Right lobe of liver (tissue), 6 donors: ENCODE measurements around the gene ATOH8. TPM values are rescaled to one million over a fixed set of nuclear protein-coding genes. Genes with fewer than 3 reads are reported as not detected.

Source experiments
- ATAC-seq, 4 donors: fragments of 200-7000 bp; cut with Tn5 transposase; one replicate each; pipeline ENCODE4 v1.9.1; 2020; ENCODE audit warnings: mild to moderate bottlenecking in 4 of 4, moderate library complexity in 4 of 4
- DNase-seq, 3 donors: peaks; one replicate each; pipeline ENCODE4 v3.0.0-alpha.2; 2020
- H3K27ac ChIP-seq, 3 donors: fragments of 200-600 bp; one replicate each; pipeline ENCODE4 v1.8.0; 2022
- H3K27me3 ChIP-seq, 2 donors: fragments of 200-600 bp; one replicate each; pipeline ENCODE4 v1.8.0; 2022
- H3K36me3 ChIP-seq, 4 donors: fragments of 200-600 bp; sonication (generic) in 1 of 4; one replicate each; pipeline versions ENCODE4 v1.5.1 to v1.8.0; 2017 to 2022; ENCODE audit warnings: control low read depth in 1 of 4
- H3K4me1 ChIP-seq, 4 donors: fragments of 200-600 bp; sonication (generic) in 1 of 4; one replicate each; pipeline versions ENCODE4 v1.5.1 to v1.8.0; 2017 to 2022; ENCODE audit warnings: control low read depth in 1 of 4
- H3K4me3 ChIP-seq, 3 donors: fragments of 200-600 bp; one replicate each; pipeline ENCODE4 v1.8.0; 2022
- H3K9me3 ChIP-seq, 4 donors: fragments of 200-600 bp; sonication (generic) in 1 of 4; one replicate each; pipeline versions ENCODE4 v1.5.1 to v1.8.0; 2017 to 2022; ENCODE audit warnings: control low read depth in 1 of 4
- CTCF ChIP-seq, 4 donors: fragments of 200-600 bp in 3 of 4; fragments of 450-650 bp in 1 of 4; IDR thresholded peaks; one replicate each; pipeline versions ENCODE4 v1.5.1 to v1.8.0; 2016 to 2022; ENCODE audit warnings: antibody characterized with exemption in 4 of 4, mild to moderate bottlenecking in 2 of 4
- POLR2A ChIP-seq: fragments of 450-650 bp; IDR thresholded peaks from one replicate; pipeline ENCODE4 v1.6.1; 2017; ENCODE audit warnings: antibody characterized with exemption, mild to moderate bottlenecking
- WGBS: methylation state at CpG from one replicate; pipeline ENCODE4 v1.1.6; 2018; ENCODE audit warnings: low coverage, low lambda C conversion rate; ENCODE audit not compliant: insufficient coverage; ENCODE audit errors: missing lambda C conversion rate; 5-methylcytosine and 5-hydroxymethylcytosine counted together
- intact Hi-C, 2 donors: fragments of 100-400 bp; cut with DNase I; formaldehyde crosslinking; loops; one replicate each; pipeline versions ENCODE4 v1.11.2 to v1.14.1; 2022
- total RNA-seq, 6 experiments: library from RNA; depleted of rRNA in 2 of 6; stranded (reverse); fragments of >200 nt in 2 of 6; fragmentation: NEBNext Ultra II Directional in 3 of 6; extraction: Animal tissue kit (Norgen Biotek cat#: 25700) in 3 of 6; gene quantifications; one replicate each; pipeline versions ENCODE4 v1.1.0 to v1.2.4, GENCODE V29; 2016 to 2023
- donor health status: DM: no; HTN: yes; CAD: no.
- donor health status: DM: no; HTN: no; CAD: no.
- donor health status: DM: no; HTN: no; CAD: no.
- donor health status: DM: no; HTN: yes; CAD: no.
- donor health status: DM: no; HTN: yes; CAD: no.

ATOH8 gene
- total RNA-seq, 6 experiments from 2014 or later, result 5.3 to 78.0 (median 46.2) TPM

GRCh38 chr2:85758361-85759256 is 4.8 kb downstream of the ATOH8 start:
- ATAC-seq (peak; percentile 5 to 26 (median 8)), DNase-seq (peak; percentile 54 to 73 (median 62))
- no peaks in the 10 kb centered on the region for H3K9me3 ChIP-seq
- no peaks in the 10 kb centered on the region for H3K36me3 ChIP-seq
- peak overlapping the region in 1 of 3 donors; percentile 77 for H3K4me3 ChIP-seq
- H3K4me1 ChIP-seq, result peaks cover 0 to 65% (median 32%) of the 10 kb centered on the region in 4 donors
- TF ChIP-seq POLR2A (no peak), CTCF (IDR thresholded peaks at IDR 0.05) (no peak)
- no peaks in the 10 kb centered on the region for H3K27me3 ChIP-seq
- peak overlapping the region in 2 of 3 donors; percentile 12 to 64 for H3K27ac ChIP-seq
- WGBS, result 63% methylated on average over 2 of the region's 19 CpGs
- intact Hi-C loops, result no loop called here

- WGBS, result 80% methylated on average over 1 of the region's 5 CpGs
- DNase-seq (no peak), ATAC-seq (no peak)
- Histone ChIP-seq H3K4me1 (peaks cover 0 to 64% (median 32%) of the 10 kb centered on the region in 4 donors), H3K36me3 (no peaks in the 10 kb centered on the region), H3K27ac (peak overlapping the region in 1 of 3 donors; percentile 64), H3K9me3 (no peaks in the 10 kb centered on the region), H3K27me3 (no peaks in the 10 kb centered on the region), H3K4me3 (no peak overlapping the region)
- intact Hi-C loops, result no loop called here
- TF ChIP-seq POLR2A, result no peak
- TF ChIP-seq CTCF (IDR thresholded peaks at IDR 0.05), result no peak
Observed at GRCh38 chr2:85759257-85759613, 5.4 kb downstream of the ATOH8 start.

- Histone ChIP-seq H3K27me3 (no peaks in the 10 kb centered on the region), H3K9me3 (no peaks in the 10 kb centered on the region), H3K4me1 (peaks cover 0 to 64% (median 26%) of the 10 kb centered on the region in 4 donors), H3K36me3 (peaks cover 0 to 10% (median 0%) of the 10 kb centered on the region in 4 donors), H3K27ac (no peak overlapping the region), H3K4me3 (no peak overlapping the region)
- intact Hi-C loops, result no loop called here
- DNase-seq (no peak), ATAC-seq (no peak)
- TF ChIP-seq CTCF (IDR thresholded peaks at IDR 0.05), result no peak
- 64% methylated on average over 4 of the region's 6 CpGs for WGBS
Observed at GRCh38 chr2:85760371-85760770, 6.6 kb downstream of the ATOH8 start.

GRCh38 chr2:85760872-85761271 is 7.1 kb downstream of the ATOH8 start:
- Histone ChIP-seq H3K27ac (peak overlapping the region in 2 of 3 donors; percentile 51 to 60), H3K4me1 (peaks cover 0 to 64% (median 24%) of the 10 kb centered on the region in 4 donors), H3K9me3 (no peaks in the 10 kb centered on the region), H3K27me3 (no peaks in the 10 kb centered on the region), H3K36me3 (peaks cover 0 to 15% (median 0%) of the 10 kb centered on the region in 4 donors), H3K4me3 (peak overlapping the region in 1 of 3 donors; percentile 4)
- DNase-seq (peak in 1 of 3 donors; percentile 16), ATAC-seq (no peak)
- intact Hi-C loops, result no loop called here
- WGBS, result 80% methylated on average over 2 of the region's 8 CpGs
- TF ChIP-seq CTCF (IDR thresholded peaks at IDR 0.05) (no peak), POLR2A (no peak)
